ENCODE results near the gene PAEP. TPM values are rescaled to one million over a fixed set of nuclear protein-coding genes. Genes with fewer than 3 reads are reported as not detected.
A peak's percentile ranks its signal among the peaks of the same experiment; 100 is the strongest.

PAEP gene
- total RNA-seq, 1 experiment from 2014 or later, result not detected

DNA sequence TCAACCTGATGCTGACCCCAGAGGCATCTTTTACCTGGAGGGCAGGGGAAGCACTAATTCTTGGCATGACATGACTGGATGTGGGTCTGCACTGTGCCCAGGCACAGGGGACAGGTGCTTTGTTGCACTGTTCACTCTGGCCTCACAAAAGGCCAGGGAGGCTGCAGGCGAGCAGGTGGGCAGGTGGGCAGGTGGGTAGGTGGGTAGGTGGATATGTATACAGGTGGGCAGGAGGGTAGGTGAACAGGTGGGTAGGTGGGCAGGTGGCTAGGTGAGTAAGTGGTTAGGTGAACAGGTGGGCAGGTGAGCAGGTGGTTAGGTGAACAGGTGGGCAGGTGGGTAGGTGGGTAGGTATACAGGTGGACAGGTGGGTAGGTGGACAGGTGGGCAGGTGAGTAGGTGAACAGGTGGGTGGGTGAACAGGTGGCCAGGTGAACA is 1.5 kb downstream of the PAEP start:
- no peak overlapping the region for H3K27ac Mint-ChIP-seq (ENCODE audit: low read depth, unreplicated experiment)
- DNase-seq (ENCODE audit: unreplicated experiment), result no peak
- TF ChIP-seq, protein P1, sequence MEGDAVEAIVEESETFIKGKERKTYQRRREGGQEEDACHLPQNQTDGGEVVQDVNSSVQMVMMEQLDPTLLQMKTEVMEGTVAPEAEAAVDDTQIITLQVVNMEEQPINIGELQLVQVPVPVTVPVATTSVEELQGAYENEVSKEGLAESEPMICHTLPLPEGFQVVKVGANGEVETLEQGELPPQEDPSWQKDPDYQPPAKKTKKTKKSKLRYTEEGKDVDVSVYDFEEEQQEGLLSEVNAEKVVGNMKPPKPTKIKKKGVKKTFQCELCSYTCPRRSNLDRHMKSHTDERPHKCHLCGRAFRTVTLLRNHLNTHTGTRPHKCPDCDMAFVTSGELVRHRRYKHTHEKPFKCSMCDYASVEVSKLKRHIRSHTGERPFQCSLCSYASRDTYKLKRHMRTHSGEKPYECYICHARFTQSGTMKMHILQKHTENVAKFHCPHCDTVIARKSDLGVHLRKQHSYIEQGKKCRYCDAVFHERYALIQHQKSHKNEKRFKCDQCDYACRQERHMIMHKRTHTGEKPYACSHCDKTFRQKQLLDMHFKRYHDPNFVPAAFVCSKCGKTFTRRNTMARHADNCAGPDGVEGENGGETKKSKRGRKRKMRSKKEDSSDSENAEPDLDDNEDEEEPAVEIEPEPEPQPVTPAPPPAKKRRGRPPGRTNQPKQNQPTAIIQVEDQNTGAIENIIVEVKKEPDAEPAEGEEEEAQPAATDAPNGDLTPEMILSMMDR (IDR thresholded peaks at IDR 0.05; ENCODE audit: unreplicated experiment), result no peak
- H3K36me3 Mint-ChIP-seq (ENCODE audit: insufficient read depth, unreplicated experiment), result no peaks in the 10 kb centered on the region
- H3K4me3 Mint-ChIP-seq (ENCODE audit: unreplicated experiment), result no peak overlapping the region
- ChIA-PET CTCF (no interaction called here), POLR2A (no interaction called here)
- H3K9me3 Mint-ChIP-seq (ENCODE audit: unreplicated experiment), result no peaks in the 10 kb centered on the region
- no peaks in the 10 kb centered on the region for H3K4me1 Mint-ChIP-seq (ENCODE audit: insufficient read depth, unreplicated experiment)
- H3K27me3 Mint-ChIP-seq (ENCODE audit: insufficient read depth, unreplicated experiment), result peaks cover 61% of the 10 kb centered on the region
- BruUV-seq (replicated peaks), result no TSS peak
- intact Hi-C loops (cut with micrococcal nuclease), result no loop called here

DNA sequence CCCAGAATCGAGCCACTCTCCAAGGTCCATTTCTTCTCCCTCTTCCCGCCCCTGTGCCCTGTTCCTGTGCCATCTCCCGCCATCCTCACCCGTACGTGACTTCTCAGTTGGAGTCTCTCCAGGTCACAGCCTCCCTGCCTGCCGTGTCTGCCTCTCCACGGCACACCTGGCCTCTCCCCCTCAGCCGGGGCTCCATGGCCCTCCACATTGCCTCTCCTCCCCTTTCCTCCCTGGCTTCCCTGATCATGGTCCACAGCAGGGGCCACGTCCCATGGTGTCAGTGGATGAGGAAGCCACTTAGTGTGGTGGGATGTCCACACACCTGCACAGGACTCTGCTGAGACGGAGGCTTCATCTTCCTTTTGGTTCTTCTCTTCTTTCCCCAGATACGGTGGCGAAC is 2.3 kb downstream of the PAEP start:
- BruUV-seq (replicated peaks), result no TSS peak
- no peaks in the 10 kb centered on the region for H3K36me3 Mint-ChIP-seq (ENCODE audit: insufficient read depth, unreplicated experiment)
- H3K4me1 Mint-ChIP-seq (ENCODE audit: insufficient read depth, unreplicated experiment), result no peaks in the 10 kb centered on the region
- ChIA-PET POLR2A (no interaction called here), CTCF (no interaction called here)
- DNase-seq (ENCODE audit: unreplicated experiment), result no peak
- H3K4me3 Mint-ChIP-seq (ENCODE audit: unreplicated experiment), result no peak overlapping the region
- peaks cover 69% of the 10 kb centered on the region for H3K27me3 Mint-ChIP-seq (ENCODE audit: insufficient read depth, unreplicated experiment)
- intact Hi-C loops (cut with micrococcal nuclease), result no loop called here
- TF ChIP-seq, protein P1 (IDR thresholded peaks at IDR 0.05; ENCODE audit: unreplicated experiment), result no peak
- no peaks in the 10 kb centered on the region for H3K9me3 Mint-ChIP-seq (ENCODE audit: unreplicated experiment)
- peak overlapping the region; percentile 30 for H3K27ac Mint-ChIP-seq (ENCODE audit: low read depth, unreplicated experiment)

DNA sequence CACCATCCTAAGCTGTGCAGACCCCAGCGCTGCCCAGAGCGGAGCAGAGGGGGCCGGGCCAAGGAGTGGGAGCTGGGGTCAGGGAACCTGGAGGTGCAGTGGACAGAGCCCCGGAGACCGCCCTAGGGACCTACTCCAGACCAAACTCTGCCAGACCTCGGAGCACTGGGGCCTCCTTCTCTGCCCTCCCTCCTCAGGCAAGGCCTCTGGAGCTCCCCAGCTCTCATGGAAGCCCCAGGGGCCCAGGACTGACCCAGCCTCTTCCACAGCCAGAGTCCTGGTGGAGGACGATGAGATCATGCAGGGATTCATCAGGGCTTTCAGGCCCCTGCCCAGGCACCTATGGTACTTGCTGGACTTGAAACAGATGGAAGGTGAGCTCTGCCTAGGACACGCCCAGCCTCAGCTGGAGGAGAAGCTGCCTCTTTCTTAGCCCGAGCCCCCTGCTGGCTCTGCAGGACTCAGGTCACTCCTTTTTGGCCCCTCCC is 3.6 kb downstream of the PAEP start:
- H3K4me1 Mint-ChIP-seq (ENCODE audit: insufficient read depth, unreplicated experiment), result no peaks in the 10 kb centered on the region
- no peaks in the 10 kb centered on the region for H3K36me3 Mint-ChIP-seq (ENCODE audit: insufficient read depth, unreplicated experiment)
- no peak overlapping the region for H3K27ac Mint-ChIP-seq (ENCODE audit: low read depth, unreplicated experiment)
- BruUV-seq (replicated peaks), result no TSS peak
- intact Hi-C loops (cut with micrococcal nuclease), result no loop called here
- TF ChIP-seq, protein P1 (IDR thresholded peaks at IDR 0.05; ENCODE audit: unreplicated experiment), result no peak
- H3K9me3 Mint-ChIP-seq (ENCODE audit: unreplicated experiment), result no peaks in the 10 kb centered on the region
- ChIA-PET CTCF (no interaction called here), POLR2A (interaction anchor here (0.6 kb wide), 1 partner anchor 147 kb away, joined by 3 read pairs; no protein-coding TSS in a partner anchor)
- no peak overlapping the region for H3K4me3 Mint-ChIP-seq (ENCODE audit: unreplicated experiment)
- H3K27me3 Mint-ChIP-seq (ENCODE audit: insufficient read depth, unreplicated experiment), result peaks cover 65% of the 10 kb centered on the region
- no peak for DNase-seq (ENCODE audit: unreplicated experiment)

DNA sequence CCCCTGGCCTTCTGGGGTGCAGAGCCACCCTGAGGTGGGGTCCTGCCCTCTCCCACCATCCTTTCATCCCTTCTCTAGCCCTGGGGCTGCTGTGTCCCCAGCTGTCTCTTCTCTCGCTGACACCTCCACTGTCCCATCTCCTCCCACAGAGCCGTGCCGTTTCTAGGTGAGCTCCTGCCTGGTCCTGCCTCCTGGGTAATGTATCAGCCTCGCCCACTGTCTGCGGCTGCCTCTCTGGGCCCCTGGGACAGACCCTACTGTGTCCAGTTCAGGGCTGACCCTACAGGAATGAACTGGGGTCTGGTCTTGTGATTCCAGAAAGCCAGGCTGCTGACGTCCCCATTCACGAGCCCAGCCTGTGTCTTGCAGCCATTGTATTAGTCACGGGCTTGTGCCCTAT is 4.1 kb downstream of the PAEP start:
- no TSS peak for BruUV-seq (replicated peaks)
- TF ChIP-seq, protein P1 (IDR thresholded peaks at IDR 0.05; ENCODE audit: unreplicated experiment), result no peak
- POLR2A ChIA-PET, result no interaction called here
- intact Hi-C loops (cut with micrococcal nuclease), result no loop called here
- Mint-ChIP-seq H3K36me3 (ENCODE audit: insufficient read depth, unreplicated experiment) (no peaks in the 10 kb centered on the region), H3K27me3 (ENCODE audit: insufficient read depth, unreplicated experiment) (peaks cover 61% of the 10 kb centered on the region), H3K27ac (ENCODE audit: low read depth, unreplicated experiment) (no peak overlapping the region), H3K9me3 (ENCODE audit: unreplicated experiment) (no peaks in the 10 kb centered on the region), H3K4me1 (ENCODE audit: insufficient read depth, unreplicated experiment) (no peaks in the 10 kb centered on the region), H3K4me3 (ENCODE audit: unreplicated experiment) (no peak overlapping the region)
- DNase-seq (ENCODE audit: unreplicated experiment), result no peak
- CTCF ChIA-PET, result no interaction called here
